Measurements from ENCODE around the gene LNX2.

LNX2 gene

DNA sequence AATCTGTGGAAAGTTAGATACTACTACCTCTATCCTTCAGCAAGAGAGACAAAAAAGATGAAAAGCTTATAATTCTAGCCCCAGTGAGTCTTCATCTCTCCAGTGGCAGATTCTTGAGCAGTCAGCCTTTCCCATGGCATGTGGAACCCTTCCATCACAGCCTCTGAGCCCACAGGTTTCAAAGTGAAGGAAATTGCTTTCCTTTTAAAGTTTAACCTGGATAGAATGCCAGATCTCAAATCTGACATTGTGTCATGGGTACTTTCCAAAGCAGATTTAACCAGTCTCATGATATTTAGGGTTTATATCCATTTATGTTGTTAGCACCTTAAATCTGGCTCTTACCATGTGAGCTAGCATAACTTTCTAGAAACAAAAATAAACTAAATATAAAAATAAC, 40.7 kb upstream of the LNX2 start:
- no peak for TF ChIP-seq CTCF (IDR thresholded peaks at IDR 0.05)

DNA sequence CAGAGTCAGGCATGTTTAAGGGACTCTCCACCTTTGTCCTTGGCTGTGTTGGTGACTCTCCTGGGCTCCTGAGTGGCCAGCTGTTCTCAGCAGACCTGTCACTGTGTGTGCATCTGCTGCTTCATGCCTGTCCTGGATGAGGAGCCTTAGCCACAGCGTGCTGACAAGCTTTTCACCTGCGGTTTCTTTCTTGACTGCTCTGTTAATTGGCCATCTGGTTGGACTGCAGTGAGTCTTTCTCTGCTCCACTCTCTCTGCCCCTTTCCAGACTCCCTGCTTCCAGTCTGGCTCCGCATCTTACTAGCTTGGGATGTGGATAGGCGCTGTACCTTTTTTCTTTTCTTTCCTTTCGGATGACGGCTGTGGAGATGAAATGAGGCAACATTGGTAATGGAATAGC, 40.2 kb upstream of the LNX2 start:
- no peak for TF ChIP-seq CTCF (IDR thresholded peaks at IDR 0.05)

DNA sequence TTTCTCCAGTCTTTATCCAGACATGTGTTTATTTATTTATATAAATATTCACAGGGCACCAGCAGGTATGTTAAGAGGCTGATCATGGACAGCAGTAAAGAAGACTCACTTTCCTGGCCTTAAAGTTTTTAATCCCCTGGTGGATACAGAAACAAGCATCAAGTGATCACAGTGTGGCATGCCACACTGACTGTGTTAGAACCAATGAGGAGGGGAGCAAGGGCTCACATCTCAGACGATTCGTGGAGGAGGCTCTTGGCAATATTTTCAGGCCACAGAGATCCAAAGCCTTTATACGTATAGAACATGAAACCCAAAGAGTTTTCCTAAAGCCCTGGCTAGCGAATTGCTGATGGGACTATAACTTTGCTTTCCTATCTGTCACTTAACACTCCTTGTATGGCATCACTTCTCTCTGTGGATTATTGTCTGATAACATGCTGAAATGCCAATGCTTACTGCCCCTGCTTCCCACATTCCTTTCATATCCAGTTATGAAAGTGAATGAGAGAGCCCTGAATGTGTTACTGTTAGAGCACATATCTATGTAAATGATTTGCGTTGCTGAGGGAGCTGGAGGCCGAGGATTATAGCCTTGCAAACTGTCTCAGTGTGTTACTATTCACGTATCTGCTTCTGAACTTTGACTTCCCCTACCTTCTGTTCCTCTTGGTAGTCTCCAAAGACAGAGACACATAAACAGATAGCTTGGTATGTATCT, 39.0 kb upstream of the LNX2 start:
- no peak for TF ChIP-seq CTCF (IDR thresholded peaks at IDR 0.05)

DNA sequence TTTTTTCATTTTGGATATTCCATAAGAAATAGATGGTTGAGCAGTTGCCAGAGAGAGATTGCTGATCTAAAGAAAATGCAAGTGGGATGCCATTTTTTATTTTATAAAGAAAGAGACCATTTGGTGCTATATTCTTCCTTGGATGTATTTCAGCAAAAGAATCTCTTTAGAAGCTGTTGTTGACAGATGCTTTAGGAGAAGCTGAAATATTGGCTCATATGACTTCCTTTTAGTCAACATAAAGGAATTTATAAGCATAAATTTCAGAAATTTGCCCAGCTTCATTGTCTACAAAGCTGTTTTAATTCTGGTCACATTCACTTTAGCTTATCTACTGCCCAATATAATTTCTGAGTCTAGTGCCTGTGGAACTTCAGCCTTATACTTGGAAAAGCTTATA, 38.2 kb upstream of the LNX2 start:
- TF ChIP-seq CTCF (IDR thresholded peaks at IDR 0.05): no peak

DNA sequence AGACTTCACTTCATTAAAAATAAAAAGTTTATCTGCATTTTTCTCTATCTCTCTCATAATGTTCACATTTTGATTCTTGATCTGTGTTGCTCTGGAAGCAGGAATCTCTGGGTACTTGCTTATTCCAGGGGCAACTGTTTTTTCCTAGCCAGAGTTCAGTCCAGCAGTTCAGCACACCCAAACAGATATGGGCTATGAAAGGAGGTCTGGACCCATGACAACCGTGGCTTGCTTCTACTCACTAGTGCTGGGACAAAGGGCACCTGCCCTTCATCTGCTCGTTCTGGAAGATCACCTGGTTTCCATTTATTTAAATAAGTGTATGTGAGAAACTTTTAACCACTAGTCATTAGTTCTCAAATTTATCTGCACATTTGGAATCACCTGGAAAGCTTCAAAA, 37.4 kb upstream of the LNX2 start:
- no peak for TF ChIP-seq CTCF (IDR thresholded peaks at IDR 0.05)

GRCh38 chr13:27654816-27655215, 34.5 kb upstream of the LNX2 start:
- no peak for TF ChIP-seq CTCF (IDR thresholded peaks at IDR 0.05)

DNA sequence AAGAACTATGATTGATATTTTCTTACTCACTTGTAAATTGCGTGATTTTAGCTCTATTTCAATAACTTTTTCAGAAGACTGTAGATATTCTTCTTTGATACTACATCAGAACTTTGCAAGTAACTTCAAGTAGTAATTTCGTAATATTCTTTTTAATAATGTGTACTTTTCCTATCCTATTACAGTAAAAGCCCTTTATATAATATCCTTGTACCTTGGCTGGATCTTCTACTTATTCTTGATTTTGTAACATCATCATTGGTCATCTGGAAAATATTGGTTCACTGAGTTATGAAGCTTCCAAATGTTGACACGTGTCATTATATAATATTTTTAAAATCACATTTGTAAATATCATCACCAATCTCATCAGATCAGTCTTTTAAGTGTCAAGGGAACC, 33.7 kb upstream of the LNX2 start:
- TF ChIP-seq CTCF (IDR thresholded peaks at IDR 0.05): no peak

- no peak for TF ChIP-seq CTCF (IDR thresholded peaks at IDR 0.05)
These were observed 30.0 kb upstream of the LNX2 start for GRCh38 chr13:27650312-27650711.
